GM21786 (cell line): Measurements from ENCODE around the gene SDF4.
"Not testable (repeated sequence)": the region's sequence is repeated elsewhere in the genome, so short reads cannot be mapped to it uniquely, and the experiment has no call there.

Experiments used
- ATAC-seq: cut with Tn5 transposase; IDR thresholded peaks from one replicate; pipeline ENCODE4 v1.9.1; 2021; ENCODE audit not compliant: unreplicated experiment

The SDF4 gene

DNA sequence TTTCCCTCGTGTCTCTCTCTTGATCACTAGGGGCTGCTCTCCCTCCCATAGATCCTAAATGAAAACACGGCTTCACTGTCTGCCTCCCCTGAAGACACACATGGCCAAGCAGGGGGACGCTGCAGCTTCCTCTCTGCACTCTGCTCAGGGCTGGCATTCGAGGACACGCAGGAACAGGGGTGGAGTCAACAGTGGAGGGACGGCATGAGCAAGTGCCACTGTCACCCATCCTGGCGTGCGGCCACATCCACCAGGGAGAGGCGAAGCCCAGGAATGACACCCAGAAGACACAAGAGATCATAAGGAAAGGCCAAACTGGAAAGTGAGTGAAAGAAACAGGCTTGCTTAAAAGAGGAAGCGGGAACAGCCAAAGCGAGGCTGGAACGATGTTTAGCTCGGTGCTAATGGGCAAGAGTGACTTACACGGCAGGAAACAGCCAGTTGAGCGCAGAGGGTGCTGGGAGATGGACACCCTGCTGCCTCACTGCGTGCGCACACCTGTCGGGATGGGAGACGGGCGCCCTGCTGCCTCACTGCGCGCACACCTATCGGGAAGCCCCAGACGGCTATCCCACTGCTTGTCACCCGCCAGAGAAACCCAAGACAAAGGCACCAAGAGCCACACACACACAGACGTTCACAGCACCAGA is 28.3 kb upstream of the SDF4 start:
- ATAC-seq, result no peak

- no peak for ATAC-seq
Observed at GRCh38 chr1:1259540-1259939, 27.7 kb upstream of the SDF4 start.

GRCh38 chr1:1259119-1259488 is 27.3 kb upstream of the SDF4 start:
- no peak for ATAC-seq

GRCh38 chr1:1256956-1257871 is 25.4 kb upstream of the SDF4 start:
- ATAC-seq, result no peak

GRCh38 chr1:1255611-1256010 is 23.8 kb upstream of the SDF4 start:
- ATAC-seq, result no peak

- ATAC-seq, result no peak
Observed at GRCh38 chr1:1255078-1255477, 23.3 kb upstream of the SDF4 start.

DNA sequence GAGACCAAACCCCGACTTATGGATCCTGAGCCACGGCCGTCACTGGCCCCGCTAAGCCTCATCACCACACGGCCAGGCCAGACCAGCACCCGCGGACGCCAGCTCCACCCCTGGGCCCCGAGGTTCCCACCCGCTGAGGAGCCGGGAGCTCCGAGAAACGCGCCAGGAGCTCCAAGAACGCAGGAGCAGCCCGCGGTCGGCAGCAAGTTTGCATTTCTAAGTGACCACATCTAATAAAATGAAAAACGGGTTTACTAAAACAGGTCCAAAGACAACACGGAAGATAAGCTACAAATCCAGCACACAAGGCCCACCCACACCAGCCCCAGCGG is 22.8 kb upstream of the SDF4 start:
- ATAC-seq, result no peak

DNA sequence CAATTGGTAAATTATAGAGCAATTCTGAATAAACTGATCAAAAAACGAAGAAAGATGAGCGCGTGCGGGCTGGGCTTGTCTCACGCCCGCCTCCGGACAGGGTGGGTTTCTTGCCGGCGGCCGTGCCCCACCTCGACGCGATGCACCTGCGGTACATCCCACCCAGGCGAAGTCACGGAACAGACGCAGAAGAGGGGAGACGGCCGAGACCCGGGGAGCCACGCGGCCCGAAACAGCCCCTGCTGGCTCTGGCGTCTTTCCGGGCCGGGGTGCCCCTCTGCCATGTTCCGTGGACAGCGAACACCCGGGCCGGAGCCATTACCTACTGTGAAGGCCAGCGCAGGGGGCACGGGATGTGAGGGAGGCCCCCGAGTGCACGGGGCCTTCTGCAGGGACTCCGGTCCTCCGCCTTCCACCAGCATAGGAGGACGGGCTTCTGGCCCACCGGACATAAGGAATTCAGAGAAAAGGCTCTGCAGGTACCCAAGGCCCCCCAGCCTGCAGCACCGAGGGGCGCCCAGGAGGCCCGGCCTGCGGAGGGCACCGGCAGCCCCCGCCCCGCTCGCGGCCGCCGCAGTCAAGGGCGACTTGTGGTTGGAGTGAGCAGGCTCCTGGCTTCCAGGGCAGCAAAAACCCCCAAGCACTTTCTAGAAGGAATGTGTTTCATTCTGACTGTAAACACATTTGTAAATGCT is 22.3 kb upstream of the SDF4 start:
- ATAC-seq, result no peak

GRCh38 chr1:1253314-1253713 is 21.5 kb upstream of the SDF4 start:
- no peak for ATAC-seq

GRCh38 chr1:1250786-1251284 is 19.0 kb upstream of the SDF4 start:
- ATAC-seq, result no peak

- ATAC-seq, result not testable (repeated sequence)
Observed at GRCh38 chr1:1248009-1248913, 16.5 kb upstream of the SDF4 start.

DNA sequence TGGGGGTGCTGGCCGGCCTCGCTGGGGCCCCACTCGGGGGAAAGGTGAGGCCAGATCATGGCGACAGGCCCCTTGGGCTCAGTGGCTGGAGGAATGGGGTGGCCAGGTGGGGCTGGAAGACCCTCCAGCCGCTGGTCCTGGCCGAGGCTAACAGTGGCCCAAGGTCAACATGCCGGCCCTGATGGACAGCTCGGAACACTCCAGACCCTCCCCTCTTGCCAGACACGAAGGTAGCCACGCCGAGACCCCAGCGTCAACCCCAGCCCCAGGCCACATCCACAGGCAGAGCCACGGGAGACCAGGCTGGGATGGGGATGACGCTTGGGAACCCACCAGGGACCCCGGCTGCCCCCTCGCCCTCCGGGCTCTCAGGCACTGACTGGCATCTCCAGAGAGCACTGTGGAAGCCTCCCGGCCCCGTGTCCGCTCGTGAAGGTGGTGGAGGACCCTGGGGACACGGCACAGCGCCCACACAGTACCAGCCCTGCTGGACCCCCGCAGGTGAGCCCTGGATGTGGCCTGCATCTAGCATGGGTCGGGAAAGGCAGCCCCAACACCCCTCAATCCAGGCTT is 15.6 kb upstream of the SDF4 start:
- no peak for ATAC-seq

DNA sequence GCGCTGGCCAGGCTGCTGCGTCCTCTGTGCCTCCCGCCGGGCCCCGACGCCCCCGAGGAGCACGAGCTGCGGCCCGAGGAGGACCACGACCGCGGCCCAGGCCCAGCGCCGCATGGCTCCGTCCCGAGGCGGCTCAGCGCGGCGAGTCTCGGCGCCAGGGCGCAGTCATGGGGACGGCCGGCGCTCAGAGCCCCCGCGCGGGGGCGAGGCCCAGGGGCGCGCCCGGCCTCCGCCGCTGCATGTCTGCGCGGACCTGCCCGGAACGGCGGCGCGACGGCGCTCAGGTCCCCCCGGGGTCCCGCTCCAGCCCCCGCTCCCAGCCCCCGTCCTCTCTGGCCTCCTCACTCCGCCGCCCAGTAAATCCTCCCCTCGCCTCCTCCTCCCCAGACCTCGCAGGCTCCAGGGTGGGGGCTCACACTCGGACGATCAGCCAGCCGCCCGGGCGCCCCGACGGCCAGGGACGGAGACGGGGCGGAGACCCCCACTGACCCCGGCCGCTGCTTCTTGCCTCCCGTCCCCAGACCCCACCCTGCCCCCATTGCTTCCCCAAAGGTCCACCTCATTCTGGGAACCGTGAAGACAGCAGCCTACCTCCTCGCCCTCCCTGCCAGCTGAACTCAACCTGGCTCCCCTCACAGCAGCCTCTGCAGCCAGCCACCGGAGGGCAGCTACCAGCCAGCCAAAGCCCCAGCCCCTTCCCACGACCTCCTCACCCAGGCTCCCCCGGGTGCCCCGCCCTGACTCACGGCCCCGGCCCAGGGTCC is 15.0 kb upstream of the SDF4 start, which contains the start of gene C1QTNF12:
Gene C1QTNF12, minus strand, starts transcription at position 146 of the 764 bp plus-strand sequence. Its CDS starts 32 bp downstream, at position 114.
- ATAC-seq, result no peak

DNA sequence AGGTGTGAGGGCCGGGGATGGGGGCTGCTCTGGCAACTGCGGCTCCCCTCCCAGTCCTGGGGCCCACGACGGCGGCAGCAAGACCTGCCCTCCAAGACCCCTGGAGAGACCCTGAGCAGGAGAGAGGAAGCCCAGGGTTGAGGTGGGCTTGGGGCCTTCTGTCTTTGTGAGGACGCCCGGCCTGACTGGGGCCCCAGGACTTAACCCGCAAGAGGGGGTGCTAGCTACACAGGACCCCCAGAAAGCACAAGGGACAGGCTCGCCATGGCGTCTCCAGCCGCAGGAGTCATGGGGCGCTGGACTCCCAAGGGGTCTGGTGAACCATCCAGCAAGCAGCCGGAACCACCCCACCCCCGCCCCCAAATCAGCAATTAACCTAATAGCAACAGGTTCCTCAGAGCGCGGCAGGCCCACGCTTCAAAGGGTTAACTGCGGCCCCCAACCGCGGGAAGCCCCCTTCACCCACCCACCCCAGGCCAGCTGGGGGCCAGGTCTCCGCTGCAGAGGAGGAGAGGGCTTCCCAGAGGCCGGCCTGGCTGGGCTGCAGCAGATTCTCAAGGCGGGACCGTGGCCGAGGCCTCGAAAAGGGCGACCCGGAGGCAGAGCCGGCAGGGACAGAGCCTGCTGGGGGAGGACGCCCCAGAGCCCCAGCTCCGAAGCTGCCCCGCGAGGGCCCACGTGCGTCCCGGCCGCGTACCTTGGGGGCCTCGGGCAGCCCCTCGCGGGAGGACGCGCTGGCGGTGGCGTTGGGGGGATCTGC is 14.2 kb upstream of the SDF4 start:
- no peak for ATAC-seq

- no peak for ATAC-seq
Observed at GRCh38 chr1:1245178-1245816, 13.5 kb upstream of the SDF4 start.

DNA sequence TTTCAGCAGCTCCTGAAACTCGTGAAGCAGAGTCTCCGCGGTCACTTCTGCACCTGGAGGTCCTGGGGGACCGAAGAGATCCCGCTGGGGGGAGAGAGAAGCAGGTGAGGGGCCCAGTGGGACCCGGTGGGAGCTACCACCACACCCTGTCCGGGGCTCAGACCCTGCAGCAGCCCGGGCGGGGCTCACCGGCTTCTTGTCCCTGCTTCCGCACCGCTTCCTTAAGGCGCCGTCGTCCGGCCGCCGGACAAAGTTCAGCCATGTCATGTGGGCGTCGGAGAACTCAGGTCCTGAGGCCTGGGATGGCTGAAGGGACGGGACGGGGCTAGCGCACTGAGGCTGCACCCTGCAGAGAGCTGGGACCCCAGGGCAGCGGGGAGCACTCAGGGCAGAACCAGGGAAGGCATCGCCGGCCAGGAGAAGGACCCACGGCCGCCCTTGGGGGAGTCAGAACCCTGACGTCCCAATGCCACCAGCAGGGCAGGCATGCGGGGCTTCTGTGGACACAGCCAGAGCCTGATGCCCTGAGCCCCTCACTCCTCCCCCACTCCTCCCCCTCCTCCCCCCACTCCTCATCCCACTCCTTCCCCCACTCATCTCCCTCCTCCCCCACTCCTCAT is 12.5 kb upstream of the SDF4 start:
- ATAC-seq, result no peak

GRCh38 chr1:1243807-1244191 is 12.0 kb upstream of the SDF4 start:
- no peak for ATAC-seq

GRCh38 chr1:1243266-1243660 is 11.5 kb upstream of the SDF4 start:
- ATAC-seq, result no peak
